Colon (tissue), 2 donors: ENCODE data around the gene LAPTM5.
"Not testable (repeated sequence)": the region's sequence is repeated elsewhere in the genome, so short reads cannot be mapped to it uniquely, and the experiment has no call there.

Experiments
- FAIRE-seq: peaks from 2 replicates; lab custom pipeline; 2012; peaks lifted over from hg19 to GRCh38; lab: Jason Lieb, UNC
- donor health status: control.
- donor health status: control.

Gene LAPTM5

GRCh38 chr1:30693822-30694221, 63.8 kb downstream of the LAPTM5 start:
- FAIRE-seq, result no peak

DNA sequence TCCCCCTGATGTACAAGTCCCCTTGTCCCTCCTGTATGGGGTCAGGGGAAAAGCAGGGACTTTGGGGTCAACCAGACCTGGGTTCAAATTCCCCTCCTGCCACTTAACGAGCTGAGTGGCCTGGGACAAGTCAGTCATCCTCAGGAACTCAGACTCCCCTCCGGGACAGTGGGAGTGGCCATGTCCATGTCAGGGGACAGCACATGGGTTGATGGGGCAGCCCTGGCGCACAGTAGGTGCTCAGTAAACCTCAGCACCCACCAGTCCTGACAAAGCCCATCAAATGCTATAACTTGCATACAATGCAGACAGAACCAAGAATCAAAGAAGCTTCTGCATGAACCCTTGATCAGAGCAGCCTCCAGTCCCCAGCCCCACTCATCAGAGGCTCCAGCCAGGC, 64.2 kb downstream of the LAPTM5 start:
- no peak for FAIRE-seq

DNA sequence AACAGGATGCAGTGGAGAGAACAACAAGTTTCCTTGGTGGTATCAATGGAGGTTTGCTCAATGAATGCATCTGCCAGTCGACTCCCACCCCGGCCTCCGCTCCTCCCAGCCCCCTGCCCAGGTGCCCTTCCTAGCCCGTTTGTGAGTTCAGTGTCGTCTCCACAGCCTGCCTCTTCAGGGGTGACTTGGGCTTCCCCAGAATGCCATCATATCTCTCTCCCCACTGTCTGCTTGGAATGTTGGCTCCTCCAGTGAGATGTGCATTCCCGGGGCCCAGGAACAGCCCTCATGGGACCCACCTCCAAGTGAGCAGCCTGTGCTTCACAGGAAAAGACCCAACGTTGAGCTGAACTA, 64.6 kb downstream of the LAPTM5 start:
- no peak for FAIRE-seq

- no peak for FAIRE-seq
These were observed 65.2 kb downstream of the LAPTM5 start for GRCh38 chr1:30692201-30692947.

DNA sequence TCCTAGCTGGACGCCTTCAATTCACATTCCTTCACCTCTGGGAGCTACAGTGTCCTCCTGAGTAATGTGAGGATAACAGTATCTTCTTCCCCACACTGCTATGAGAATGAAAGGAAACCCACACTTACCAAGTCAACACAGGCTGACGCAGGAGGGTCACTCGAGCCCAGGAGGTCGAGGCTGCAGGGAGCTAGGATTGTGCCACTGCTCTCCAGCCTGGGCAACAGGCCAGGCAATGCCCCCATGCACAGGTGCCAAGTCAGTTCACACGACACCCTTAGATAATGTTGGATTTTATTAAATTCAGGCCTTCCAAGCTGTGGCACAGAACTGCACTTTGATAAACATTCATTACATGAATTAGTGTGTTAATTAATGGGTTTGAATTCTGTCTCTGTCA, 66.1 kb downstream of the LAPTM5 start:
- no peak for FAIRE-seq

DNA sequence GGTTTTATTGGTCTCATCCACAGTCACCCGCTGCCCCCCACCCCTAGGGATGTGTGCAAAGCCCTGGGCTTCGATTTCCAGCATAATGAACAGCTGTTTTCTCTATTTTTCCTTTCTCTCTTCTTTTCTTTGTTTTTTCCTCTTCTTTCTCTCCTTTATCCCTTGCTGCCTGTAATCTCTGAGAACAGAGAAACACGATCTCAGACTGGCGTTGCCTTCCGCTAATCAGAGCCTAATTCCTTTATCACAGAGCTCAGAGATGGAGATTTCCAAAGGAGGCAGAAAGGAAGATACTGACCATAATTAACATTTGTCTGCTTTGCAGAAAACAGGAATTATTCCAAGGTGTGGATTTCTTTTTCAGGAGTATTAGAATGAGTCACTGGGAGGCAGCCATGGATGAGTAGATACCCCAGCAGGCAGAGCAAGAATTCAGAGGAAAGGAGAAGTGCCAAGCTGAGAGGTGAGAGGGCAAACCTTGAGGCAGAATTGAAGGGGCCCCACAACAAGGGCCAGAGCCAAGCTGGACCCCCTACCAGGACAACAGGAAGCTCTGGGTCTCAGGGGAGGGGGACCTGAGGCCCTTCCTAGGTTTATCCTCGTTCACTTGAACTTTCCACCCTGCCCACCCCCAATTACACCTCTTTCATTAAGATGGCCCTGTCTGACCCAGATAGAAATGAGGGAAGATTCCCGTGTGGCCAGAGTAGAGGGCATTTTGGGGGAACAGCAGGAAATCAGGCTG, 67.5 kb downstream of the LAPTM5 start:
- FAIRE-seq, result no peak

GRCh38 chr1:30688920-30689794, 68.4 kb downstream of the LAPTM5 start:
- FAIRE-seq, result no peak

GRCh38 chr1:30688516-30688915, 69.1 kb downstream of the LAPTM5 start:
- not testable (repeated sequence) for FAIRE-seq

- no peak for FAIRE-seq
These were observed 69.7 kb downstream of the LAPTM5 start for GRCh38 chr1:30687886-30688285.

DNA sequence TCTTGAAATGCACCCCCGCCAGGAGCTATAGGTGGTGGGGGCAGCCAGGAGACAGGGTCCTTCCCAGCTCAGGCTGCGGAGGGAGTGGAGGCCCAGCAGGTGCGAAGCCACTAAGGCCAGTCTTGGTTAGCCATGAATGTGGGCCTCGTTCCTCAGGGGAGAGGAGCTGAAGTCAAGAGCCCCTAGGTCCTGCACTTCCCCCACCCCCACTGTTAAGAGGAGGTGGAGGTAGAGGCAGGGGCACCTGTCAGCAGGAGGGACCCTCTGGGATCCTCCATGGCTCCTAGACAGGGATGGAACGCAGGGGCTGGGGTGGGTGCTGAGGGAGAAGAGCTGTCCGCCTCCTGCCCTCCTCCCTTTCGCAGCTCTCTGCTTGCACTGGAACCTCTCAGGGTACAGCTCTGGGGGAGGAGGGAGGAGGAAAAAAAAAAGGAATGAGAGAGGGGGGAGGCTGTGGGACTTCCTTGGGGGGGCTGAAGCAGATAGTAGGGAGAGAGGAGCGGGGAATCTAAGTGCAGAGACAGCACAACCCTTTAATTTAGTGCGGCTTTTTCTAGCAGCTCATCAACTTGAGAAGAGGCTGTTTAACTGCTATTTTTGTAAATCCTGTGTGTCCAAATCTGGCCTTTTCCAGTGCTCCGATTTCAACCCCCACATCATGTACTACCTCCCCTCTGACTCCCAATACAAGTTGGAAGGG, 71.2 kb downstream of the LAPTM5 start:
- FAIRE-seq, result no peak

DNA sequence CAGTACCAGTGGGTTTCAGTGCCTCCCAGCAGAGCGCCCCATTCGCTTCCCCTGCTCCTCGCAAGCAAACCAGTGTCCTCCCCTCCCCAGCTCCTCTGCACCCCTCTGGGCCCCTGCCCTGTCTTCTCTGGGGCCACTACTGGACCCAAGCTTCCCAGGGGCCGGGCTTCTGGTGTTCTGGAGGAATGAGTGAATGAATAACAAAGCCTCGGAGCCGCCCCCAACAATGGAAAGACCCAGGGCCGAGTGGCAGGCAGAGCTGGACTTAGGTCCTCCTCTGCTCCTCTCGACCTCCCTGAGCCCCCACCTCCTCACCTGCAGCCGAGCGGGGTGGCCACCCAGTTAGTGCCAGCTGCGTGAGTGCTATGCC, 71.8 kb downstream of the LAPTM5 start:
- FAIRE-seq, result no peak

- no peak for FAIRE-seq
These were observed 72.4 kb downstream of the LAPTM5 start for GRCh38 chr1:30684881-30685795.

DNA sequence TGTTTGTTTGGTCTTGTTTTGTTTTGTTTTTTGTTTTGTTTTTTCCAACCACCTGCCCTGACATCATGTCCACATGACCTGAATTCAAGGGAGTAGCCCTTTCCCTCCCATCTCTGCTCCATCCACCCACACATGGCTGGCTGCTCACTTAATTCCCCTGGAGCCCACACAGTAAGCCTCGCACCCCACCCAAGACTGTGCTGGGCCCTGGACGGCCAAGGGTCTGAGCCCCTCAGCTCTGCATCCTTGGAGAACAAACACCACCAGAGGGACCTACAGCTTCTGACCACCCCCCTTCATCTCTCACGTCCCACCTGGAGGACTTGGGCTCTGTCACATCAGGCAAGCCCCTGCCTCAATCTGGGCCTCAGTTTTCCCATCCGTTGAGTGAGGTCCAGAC, 73.3 kb downstream of the LAPTM5 start:
- FAIRE-seq, result no peak

DNA sequence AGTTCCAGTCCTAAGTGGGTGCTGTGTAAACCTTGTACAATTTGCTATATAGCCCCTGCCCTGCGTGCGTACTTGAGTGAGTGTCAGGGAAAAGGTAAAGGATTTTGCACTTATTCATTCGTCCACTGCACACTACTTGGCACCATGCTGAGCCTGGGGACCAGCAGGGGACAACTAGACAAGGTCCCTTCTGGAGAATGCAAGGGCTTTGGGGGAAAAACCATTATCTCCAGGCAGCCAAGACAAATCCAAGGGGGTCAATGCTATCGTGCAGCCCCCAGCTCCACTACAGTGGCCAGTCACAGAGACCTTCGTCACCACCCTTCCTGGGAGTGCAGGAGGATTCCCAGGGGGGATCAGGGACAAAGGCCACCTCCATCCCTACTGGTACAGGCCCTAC, 73.9 kb downstream of the LAPTM5 start:
- no peak for FAIRE-seq
